Neural cell (in vitro differentiated cells): ENCODE data around the gene CEACAM19. TPM values are rescaled to one million over a fixed set of nuclear protein-coding genes. Genes with fewer than 3 reads are reported as not detected.

Experiments
- H2AFZ ChIP-seq: fragments of 200-600, 300-800 bp; sonication (generic), shearing (Covaris generic); 2 replicates; pipeline ENCODE4 v1.6.0; 2014; ENCODE audit warnings: low read depth, mild to moderate bottlenecking, antibody characterized with exemption, low read length, moderate library complexity
- H3F3A ChIP-seq: fragments of 200-600 bp; shearing (Covaris generic); 2 replicates; pipeline ENCODE4 v1.6.1; 2016; ENCODE audit warnings: mild to moderate bottlenecking, moderate library complexity, mixed read lengths, antibody characterized with exemption, low read length; ENCODE audit not compliant: insufficient read depth, poor library complexity, severe bottlenecking
- H3K27ac ChIP-seq: fragments of 200-600, 300-800 bp; sonication (generic), shearing (Covaris generic); 2 replicates; pipeline ENCODE4 v1.5.1; 2014; ENCODE audit warnings: mild to moderate bottlenecking, low read length, moderate library complexity
- H3K27me3 ChIP-seq: fragments of 300-800, 200-600 bp; sonication (generic), shearing (Covaris generic); 2 replicates; pipeline ENCODE4 v1.6.0; 2014; ENCODE audit warnings: mild to moderate bottlenecking, low read depth, low read length, moderate library complexity; ENCODE audit not compliant: insufficient read depth
- H3K36me3 ChIP-seq: fragments of 300-800, 200-600 bp; sonication (generic), shearing (Covaris generic); 2 replicates; pipeline ENCODE4 v1.5.1; 2014; ENCODE audit warnings: mild to moderate bottlenecking, antibody characterized with exemption, low read length, moderate library complexity; ENCODE audit not compliant: insufficient read depth
- H3K4me2 ChIP-seq: fragments of 300-800, 200-600 bp; sonication (generic), shearing (Covaris generic); 2 replicates; pipeline ENCODE4 v1.6.0; 2014; ENCODE audit warnings: mild to moderate bottlenecking, low read length
- H3K4me3 ChIP-seq: fragments of 300-800, 200-600 bp; sonication (generic), shearing (Covaris generic); 2 replicates; pipeline ENCODE4 v1.5.1; 2014; ENCODE audit warnings: mild to moderate bottlenecking, low read length, moderate library complexity
- H3K79me2 ChIP-seq: fragments of 200-600 bp; shearing (Covaris generic); replicated peaks from 2 replicates; pipeline ENCODE4 v1.6.0; 2014; ENCODE audit warnings: mild to moderate bottlenecking, low read length, moderate library complexity; ENCODE audit not compliant: insufficient read depth
- H3K9ac ChIP-seq: fragments of 300-800, 200-600 bp; sonication (generic), shearing (Covaris generic); 2 replicates; pipeline ENCODE4 v1.6.1; 2016; ENCODE audit warnings: mild to moderate bottlenecking, low read length, mixed read lengths
- H3K9me2 ChIP-seq: fragments of 200-600 bp; shearing (Covaris generic); 2 replicates; pipeline ENCODE4 v1.6.1; 2016; ENCODE audit warnings: mild to moderate bottlenecking, low read length, mixed read lengths; ENCODE audit not compliant: insufficient read depth
- H3K9me3 ChIP-seq: fragments of 200-600, 300-800 bp; sonication (generic), shearing (Covaris generic); 2 replicates; pipeline ENCODE4 v1.6.1; 2016; ENCODE audit warnings: mild to moderate bottlenecking, mixed run types, low read length, moderate library complexity, mixed read lengths
- H4K20me1 ChIP-seq: fragments of 200-600 bp; shearing (Covaris generic); 2 replicates; pipeline ENCODE4 v1.6.1; 2016; ENCODE audit warnings: mild to moderate bottlenecking, mixed run types; ENCODE audit not compliant: insufficient read depth
- EP300 ChIP-seq: fragments of 450-650 bp; conservative IDR thresholded peaks from 2 replicates; pipeline ENCODE4 v1.6.1; 2014; ENCODE audit warnings: antibody characterized with exemption, mild to moderate bottlenecking, moderate library complexity; ENCODE audit not compliant: poor library complexity, severe bottlenecking
- EZH2 ChIP-seq: fragments of 200-600, 300-800 bp; shearing (Covaris generic), sonication (generic); IDR thresholded peaks from 2 replicates; pipeline ENCODE4 v1.6.1; 2014; ENCODE audit warnings: antibody characterized with exemption, low read length, borderline replicate concordance, mild to moderate bottlenecking; ENCODE audit not compliant: insufficient read depth, poor library complexity, severe bottlenecking
- MXI1 ChIP-seq: fragments of 450-650 bp; conservative IDR thresholded peaks from 2 replicates; pipeline ENCODE4 v1.6.1; 2014; ENCODE audit warnings: antibody characterized with exemption, mild to moderate bottlenecking; ENCODE audit not compliant: poor library complexity, severe bottlenecking
- POLR2AphosphoS5 ChIP-seq: IDR thresholded peaks from 2 replicates; pipeline ENCODE4 v1.6.1; 2012
- RAD21 ChIP-seq: fragments of 450-650 bp; conservative IDR thresholded peaks from 2 replicates; pipeline ENCODE4 v1.6.1; 2014; ENCODE audit warnings: antibody characterized with exemption, mild to moderate bottlenecking, moderate library complexity
- SMC3 ChIP-seq: fragments of 450-650 bp; conservative IDR thresholded peaks from 2 replicates; pipeline ENCODE4 v1.6.1; 2014; ENCODE audit warnings: antibody characterized with exemption, mild to moderate bottlenecking, moderate library complexity; ENCODE audit not compliant: poor library complexity
- TAF1 ChIP-seq: IDR thresholded peaks from 2 replicates; pipeline ENCODE4 v1.6.1; 2012; ENCODE audit warnings: low read depth
- polyA plus RNA-seq: library from polyadenylated mRNA; depleted of rRNA; stranded (reverse); fragments of >200 nt; gene quantifications from 2 replicates; pipeline ENCODE4 v1.2.3, GENCODE V29; 2014
- TF ChIP-seq, protein P1 (sequence below): fragments of 450-650 bp; IDR thresholded peaks from 2 replicates; pipeline ENCODE4 v1.5.1; 2014; ENCODE audit warnings: antibody characterized with exemption, mild to moderate bottlenecking, moderate library complexity; ENCODE audit not compliant: poor library complexity, severe bottlenecking
- TF ChIP-seq, protein P2 (sequence below): IDR thresholded peaks from 2 replicates; pipeline ENCODE4 v1.6.1; 2012; ENCODE audit warnings: borderline replicate concordance

CEACAM19 gene
- polyA plus RNA-seq, 1 donor from 2014 or later: 1.9 TPM

DNA sequence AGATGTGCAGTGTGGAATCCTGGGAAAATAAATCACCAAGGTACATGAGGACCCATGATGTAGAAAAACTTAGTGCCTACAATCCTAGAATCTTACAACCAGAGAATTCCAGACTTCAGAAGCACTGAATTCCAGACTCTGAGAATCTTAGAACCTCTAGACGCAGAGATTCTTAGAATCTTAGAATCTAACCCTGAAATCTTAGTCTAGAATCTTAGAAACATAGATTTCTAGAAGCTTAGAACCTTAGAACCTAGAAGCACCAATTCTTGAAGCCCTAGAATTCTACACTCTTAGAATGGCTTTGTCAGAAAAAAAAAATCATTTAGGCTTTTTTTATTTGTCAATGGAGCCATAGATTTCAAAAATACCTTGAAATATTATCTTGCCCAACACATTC lies 33.7 kb downstream of the CEACAM19 start:
- no peaks in the 10 kb centered on the region for H3K9me2 ChIP-seq
- H2AFZ ChIP-seq: no peak overlapping the region
- H3F3A ChIP-seq: no peaks in the 10 kb centered on the region
- no peak overlapping the region for H3K4me3 ChIP-seq
- H3K4me2 ChIP-seq: no peak overlapping the region
- no peaks in the 10 kb centered on the region for H3K9me3 ChIP-seq
- no peaks in the 10 kb centered on the region for H4K20me1 ChIP-seq
- no peaks in the 10 kb centered on the region for H3K79me2 ChIP-seq
- no peak overlapping the region for H3K27ac ChIP-seq
- no peak for TF ChIP-seq MXI1
- TF ChIP-seq EP300: no peak
- TF ChIP-seq RAD21: no peak
- TF ChIP-seq, protein P1, sequence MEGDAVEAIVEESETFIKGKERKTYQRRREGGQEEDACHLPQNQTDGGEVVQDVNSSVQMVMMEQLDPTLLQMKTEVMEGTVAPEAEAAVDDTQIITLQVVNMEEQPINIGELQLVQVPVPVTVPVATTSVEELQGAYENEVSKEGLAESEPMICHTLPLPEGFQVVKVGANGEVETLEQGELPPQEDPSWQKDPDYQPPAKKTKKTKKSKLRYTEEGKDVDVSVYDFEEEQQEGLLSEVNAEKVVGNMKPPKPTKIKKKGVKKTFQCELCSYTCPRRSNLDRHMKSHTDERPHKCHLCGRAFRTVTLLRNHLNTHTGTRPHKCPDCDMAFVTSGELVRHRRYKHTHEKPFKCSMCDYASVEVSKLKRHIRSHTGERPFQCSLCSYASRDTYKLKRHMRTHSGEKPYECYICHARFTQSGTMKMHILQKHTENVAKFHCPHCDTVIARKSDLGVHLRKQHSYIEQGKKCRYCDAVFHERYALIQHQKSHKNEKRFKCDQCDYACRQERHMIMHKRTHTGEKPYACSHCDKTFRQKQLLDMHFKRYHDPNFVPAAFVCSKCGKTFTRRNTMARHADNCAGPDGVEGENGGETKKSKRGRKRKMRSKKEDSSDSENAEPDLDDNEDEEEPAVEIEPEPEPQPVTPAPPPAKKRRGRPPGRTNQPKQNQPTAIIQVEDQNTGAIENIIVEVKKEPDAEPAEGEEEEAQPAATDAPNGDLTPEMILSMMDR: no peak
- no peak for TF ChIP-seq EZH2
- no peak for TF ChIP-seq POLR2AphosphoS5
- TF ChIP-seq, protein P2, sequence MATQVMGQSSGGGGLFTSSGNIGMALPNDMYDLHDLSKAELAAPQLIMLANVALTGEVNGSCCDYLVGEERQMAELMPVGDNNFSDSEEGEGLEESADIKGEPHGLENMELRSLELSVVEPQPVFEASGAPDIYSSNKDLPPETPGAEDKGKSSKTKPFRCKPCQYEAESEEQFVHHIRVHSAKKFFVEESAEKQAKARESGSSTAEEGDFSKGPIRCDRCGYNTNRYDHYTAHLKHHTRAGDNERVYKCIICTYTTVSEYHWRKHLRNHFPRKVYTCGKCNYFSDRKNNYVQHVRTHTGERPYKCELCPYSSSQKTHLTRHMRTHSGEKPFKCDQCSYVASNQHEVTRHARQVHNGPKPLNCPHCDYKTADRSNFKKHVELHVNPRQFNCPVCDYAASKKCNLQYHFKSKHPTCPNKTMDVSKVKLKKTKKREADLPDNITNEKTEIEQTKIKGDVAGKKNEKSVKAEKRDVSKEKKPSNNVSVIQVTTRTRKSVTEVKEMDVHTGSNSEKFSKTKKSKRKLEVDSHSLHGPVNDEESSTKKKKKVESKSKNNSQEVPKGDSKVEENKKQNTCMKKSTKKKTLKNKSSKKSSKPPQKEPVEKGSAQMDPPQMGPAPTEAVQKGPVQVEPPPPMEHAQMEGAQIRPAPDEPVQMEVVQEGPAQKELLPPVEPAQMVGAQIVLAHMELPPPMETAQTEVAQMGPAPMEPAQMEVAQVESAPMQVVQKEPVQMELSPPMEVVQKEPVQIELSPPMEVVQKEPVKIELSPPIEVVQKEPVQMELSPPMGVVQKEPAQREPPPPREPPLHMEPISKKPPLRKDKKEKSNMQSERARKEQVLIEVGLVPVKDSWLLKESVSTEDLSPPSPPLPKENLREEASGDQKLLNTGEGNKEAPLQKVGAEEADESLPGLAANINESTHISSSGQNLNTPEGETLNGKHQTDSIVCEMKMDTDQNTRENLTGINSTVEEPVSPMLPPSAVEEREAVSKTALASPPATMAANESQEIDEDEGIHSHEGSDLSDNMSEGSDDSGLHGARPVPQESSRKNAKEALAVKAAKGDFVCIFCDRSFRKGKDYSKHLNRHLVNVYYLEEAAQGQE: no peak
- TF ChIP-seq TAF1: no peak
- TF ChIP-seq SMC3: no peak
- no peaks in the 10 kb centered on the region for H3K36me3 ChIP-seq
- H3K9ac ChIP-seq: no peak overlapping the region
- no peaks in the 10 kb centered on the region for H3K27me3 ChIP-seq

DNA sequence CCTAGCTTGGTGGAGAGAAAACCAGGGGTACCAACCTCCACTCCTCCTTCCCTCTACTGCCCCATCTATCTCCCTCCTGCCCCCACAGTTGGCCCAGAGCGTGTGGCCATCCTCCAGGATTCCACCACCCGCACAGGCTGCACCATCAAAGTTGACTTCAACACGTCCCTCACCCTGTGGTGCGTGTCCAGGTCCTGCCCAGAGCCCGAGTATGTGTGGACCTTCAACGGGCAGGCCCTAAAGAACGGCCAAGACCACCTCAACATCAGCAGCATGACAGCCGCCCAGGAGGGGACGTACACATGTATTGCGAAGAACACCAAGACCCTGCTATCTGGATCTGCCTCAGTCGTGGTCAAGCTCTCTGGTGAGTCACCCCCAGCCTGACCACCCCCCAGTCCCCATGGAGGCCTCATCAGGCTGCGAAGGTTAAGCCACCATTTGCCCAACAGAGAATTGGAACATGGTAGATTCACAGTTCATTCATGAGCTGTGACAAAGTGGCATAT lies 34.3 kb downstream of the CEACAM19 start:
- Histone ChIP-seq H3K27me3 (no peaks in the 10 kb centered on the region), H3K9me3 (no peaks in the 10 kb centered on the region), H3K9me2 (no peaks in the 10 kb centered on the region), H3K4me3 (no peak overlapping the region), H3K79me2 (no peaks in the 10 kb centered on the region), H2AFZ (no peak overlapping the region), H4K20me1 (no peaks in the 10 kb centered on the region), H3K36me3 (no peaks in the 10 kb centered on the region), H3K27ac (no peak overlapping the region), H3K9ac (no peak overlapping the region), H3K4me2 (no peak overlapping the region), H3F3A (no peaks in the 10 kb centered on the region)
- TF ChIP-seq EZH2: no peak
- TF ChIP-seq MXI1: no peak
- no peak for TF ChIP-seq SMC3
- no peak for TF ChIP-seq TAF1
- TF ChIP-seq POLR2AphosphoS5: no peak
- TF ChIP-seq EP300: no peak
- TF ChIP-seq RAD21: no peak
- TF ChIP-seq, protein P2: no peak
- TF ChIP-seq, protein P1: no peak
